AG08395 (cell line): Measurements from ENCODE around the gene NUDT1.

ENCODE experiments used
- DNase-seq: peaks from one replicate; pipeline ENCODE4 v3.0.0; 2012; ENCODE audit warnings: mixed read lengths, low spot score

The NUDT1 gene

GRCh38 chr7:2269089-2269990, 27.3 kb downstream of the NUDT1 start:
- DNase-seq = peak; percentile 62

GRCh38 chr7:2269991-2270460, 28.0 kb downstream of the NUDT1 start:
- no peak for DNase-seq

- DNase-seq = no peak
Observed at GRCh38 chr7:2270495-2270894, 28.5 kb downstream of the NUDT1 start.

DNA sequence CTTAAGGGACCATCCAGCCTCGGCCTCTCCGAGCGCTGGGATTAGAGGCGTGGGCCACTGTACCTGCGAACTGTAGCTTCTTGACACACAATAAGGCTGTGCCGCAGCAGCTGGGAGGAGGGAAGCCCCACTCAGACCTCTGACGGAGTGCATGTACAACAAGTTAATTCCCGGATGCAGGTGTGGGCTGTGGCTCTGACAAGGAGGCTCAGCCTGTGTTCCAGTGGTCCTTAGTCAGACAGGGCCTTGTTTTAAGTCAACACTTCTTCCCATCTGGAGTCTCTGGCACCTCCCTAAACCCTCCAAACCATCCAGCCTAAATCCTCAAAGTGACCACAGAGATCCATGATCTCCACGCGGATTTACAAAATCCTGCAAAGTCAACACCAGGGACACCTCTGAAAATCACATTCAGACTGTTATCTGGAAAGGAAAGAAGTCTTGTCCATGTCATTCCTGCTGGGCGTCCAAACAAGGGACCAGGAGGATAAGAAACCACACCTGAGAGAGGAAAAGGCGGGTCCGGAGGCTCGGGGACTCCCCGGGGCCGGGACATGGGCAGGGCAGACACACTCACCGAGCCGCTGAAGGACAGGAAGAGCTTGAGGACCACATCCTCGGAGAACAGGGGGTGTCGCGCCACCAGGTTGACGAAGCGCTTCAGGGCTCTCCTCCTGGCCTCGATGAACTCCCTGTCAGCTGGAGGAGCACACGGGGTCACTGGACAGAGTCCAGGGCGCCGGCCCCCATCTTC, 29.4 kb downstream of the NUDT1 start:
- no peak for DNase-seq

DNA sequence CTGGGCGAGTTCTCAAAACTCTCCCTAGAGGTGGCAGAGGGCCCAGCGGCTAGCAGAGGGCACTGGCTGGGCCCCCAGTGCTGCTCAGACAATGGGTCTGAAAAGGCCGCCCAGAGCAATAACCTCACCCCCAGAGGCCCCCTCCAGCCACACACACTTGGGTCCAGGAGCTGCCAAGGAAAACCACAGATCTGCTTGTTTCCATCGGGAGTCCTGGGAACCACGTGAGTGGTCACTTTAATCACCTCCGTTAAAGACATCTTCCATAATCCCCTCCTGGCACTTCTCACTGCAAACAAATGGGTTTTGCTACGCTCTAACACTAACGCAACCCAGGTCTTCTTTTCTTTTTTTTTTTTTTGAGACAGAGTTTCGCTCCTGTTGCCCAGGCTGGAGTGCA, 30.0 kb downstream of the NUDT1 start:
- DNase-seq = no peak

DNA sequence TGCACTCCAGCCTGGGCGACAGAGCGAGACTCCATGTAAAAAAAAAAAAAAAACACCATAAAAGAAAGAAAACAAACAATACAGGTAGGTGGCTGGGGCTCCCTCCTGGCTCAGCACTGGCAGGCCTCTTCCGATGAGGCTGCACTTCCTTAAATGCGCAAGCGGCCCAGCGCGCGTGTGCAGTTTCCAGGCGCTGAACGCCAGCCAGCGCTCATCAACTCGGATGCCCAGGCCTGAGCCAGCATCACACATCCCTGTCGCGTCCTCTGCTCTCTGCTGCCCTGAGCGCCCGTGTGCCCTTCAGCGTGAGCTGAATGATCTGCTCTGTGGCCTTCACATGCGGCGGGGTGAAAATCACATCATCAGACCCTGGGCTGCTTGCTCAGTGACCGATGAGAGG, 31.8 kb downstream of the NUDT1 start:
- no peak for DNase-seq

- no peak for DNase-seq
Observed at GRCh38 chr7:2274666-2275065, 32.6 kb downstream of the NUDT1 start.

DNA sequence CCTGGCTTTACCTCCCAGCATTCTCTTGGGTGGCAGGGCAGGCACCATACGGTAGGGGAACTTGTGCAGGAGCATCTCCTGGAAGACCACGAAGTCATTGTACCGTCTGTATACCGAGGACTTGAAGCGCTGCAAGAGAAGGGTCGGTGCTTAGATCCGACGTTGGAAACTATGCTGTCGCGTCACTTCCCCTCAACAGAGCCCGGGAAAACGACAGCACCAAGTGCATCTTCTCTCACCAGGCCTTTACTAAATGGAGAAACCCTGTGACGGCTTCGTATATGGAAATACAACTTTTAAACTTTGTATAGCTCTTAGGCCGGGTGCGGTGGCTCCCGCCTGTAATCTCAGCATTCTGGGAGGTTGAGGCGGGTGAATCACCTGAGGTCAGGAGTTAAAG, 33.1 kb downstream of the NUDT1 start:
- DNase-seq = no peak

DNA sequence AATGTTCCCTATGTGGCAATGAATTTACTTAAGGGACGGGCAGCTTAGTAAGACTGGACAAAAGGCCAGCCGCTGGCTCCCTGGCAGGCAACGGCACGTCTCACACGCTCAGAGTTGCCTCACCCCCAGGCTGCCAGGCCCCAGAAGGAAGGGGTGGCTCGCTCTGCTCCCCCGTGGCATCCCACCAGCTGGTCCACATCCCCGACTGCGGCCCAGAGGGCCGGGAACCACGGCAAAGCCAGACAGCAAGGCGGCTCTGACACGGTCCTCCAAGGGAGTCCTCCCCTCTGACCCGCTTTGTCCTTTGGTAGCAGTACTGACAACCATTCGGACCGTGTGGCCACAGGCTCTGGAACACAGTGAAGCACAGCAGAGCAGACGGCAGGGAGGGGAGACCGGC, 34.1 kb downstream of the NUDT1 start:
- DNase-seq = no peak

DNA sequence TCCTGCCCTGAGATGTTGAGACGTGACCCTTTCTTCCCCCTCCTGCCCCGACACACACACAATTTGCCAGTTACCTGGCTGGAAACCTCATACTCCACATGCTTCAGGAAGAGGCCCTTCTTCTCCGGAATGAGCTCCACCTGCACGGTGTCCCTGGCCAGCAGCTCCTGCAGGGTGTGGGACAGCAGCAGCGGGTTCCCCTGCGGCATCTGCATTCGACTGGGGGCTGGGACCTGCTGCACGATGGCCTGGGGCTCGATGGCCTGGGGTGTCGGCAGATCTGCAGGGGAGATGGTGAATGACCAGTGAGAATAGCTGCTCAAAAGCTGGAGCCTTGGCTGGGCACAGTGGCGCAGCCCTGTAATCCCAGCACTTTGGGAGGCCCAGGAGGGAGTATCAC, 36.0 kb downstream of the NUDT1 start:
- no peak for DNase-seq

- DNase-seq = no peak
Observed at GRCh38 chr7:2279896-2280295, 37.9 kb downstream of the NUDT1 start.

- no peak for DNase-seq
Observed at GRCh38 chr7:2280424-2280823, 38.4 kb downstream of the NUDT1 start.

- peak; percentile 68 for DNase-seq
Observed at GRCh38 chr7:2281541-2281940, 39.5 kb downstream of the NUDT1 start.

DNA sequence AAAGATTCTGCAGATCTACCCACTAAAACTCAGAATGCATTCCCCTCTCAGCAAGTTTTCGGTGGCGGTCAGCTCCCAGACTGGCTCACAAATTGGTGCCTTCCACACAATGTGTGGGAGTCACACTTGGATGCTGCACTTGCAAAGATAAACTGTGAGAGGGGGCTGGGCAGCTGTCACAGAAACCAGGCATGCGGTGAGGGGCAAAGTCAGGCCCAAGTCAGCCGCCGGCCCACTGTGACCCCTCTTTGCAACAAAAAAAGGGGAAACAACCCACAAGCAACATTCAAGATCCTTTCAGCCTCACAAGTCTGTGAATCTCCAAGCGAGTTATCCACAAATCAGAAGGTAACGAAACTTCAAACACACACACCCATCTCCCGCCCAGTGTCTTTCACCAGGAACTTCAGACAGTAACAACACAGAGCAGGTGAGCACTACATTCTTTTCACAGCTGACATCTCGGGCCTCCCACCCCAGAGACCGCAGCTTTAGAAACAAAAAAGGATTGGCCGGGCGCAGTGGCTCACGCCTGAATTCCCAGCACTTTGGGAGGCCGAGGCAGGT, 40.2 kb downstream of the NUDT1 start:
- DNase-seq = peak; percentile 15

DNA sequence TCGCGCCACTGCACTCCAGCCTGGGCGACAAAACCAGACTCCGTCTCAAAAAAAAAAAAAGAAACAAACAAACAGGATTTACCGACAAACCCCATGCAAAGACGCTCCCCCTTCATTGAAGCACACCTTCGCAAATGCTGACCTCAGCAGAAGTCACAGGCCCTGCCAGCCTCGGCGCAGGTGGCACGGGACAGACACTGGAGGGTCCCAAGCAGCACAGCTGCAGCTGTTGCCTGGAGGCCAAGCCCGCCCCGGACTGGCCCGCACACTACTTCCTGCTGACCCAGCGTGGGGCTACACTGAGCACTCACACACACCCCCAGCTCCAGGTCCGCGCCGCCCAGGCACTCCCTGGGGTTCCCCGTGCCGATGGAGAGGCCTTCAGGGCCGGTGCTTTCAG, 41.0 kb downstream of the NUDT1 start:
- no peak for DNase-seq

DNA sequence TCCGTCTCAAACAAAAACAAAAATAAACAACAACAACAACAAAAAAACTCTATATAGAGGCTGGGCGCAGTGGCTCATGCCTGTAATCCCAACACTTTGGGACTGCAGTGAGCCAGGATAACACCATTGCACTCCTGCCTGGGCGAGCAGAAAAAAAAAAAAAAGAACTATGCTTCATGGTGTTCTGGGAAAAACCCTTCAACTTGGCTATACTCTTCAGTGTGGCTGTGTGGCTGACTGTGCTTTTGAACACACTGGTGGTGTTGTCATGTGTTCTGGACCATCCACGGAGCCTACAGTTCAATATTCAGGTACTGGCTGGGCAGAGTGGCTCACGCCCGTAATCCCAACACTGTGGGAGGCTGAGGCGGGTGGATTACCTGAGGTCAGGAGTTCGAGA, 45.7 kb downstream of the NUDT1 start:
- no peak for DNase-seq

DNA sequence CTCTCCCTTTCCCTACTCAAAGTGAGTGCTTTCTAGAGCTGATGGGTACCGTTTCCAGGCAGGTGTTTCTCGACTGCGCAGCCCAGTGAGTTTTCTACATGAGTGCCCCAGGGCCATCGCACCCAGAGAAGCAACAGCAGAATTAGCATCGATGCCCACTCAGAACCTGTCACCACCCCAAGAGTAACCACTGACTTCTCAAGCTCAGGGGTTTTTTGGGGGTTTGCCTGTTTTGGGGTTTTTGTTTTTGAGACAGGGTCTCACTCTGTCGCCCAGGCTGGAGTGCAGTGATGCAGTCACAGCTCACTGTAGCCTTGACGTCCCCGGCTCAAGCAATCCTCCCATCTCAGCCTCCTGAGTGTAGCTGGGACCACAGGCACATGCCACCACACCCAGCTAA, 46.5 kb downstream of the NUDT1 start:
- no peak for DNase-seq

DNA sequence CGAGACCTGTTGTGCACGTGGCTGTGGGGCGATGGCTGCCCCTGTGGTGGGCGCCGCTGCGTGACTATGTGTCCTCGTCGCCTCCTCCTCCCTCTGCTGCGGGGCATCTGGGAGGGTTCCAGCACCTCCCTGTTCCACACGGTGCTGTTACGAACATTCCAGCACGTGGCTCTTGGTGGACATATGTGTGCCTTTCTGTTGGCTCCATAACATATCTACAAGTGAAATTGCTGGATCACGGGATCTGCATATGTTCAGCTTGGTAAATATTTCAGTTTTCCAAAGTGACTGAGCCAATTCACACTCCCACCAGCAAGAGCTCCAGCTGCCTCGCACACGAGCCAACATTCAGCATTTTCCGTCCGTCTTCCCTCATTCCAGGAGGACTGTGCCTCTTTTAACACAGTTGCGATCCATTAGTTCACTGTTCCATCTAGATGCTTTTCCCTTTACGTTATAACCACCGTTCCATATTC, 47.1 kb downstream of the NUDT1 start:
- DNase-seq = peak; percentile 15

GRCh38 chr7:2289621-2290020, 47.6 kb downstream of the NUDT1 start:
- DNase-seq = no peak

DNA sequence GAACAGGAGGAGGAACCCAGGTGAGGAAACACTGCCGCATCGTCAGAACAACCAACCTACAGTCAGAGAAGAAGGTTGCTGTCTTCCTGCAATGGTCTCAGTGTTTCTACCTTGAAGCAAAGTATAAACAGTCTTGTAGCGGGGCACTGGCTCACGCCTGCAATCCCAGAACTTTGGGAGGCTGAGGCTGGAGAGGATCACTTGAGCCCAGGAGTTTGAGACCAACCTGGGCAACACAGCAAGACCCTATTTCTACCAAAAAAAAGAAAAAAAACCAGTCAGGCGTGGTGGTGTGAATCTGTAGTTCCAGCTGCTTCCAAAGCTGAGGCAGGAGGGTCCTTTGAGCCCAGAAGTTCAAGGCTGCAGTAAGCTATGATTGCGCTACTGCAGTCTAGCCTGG, 48.9 kb downstream of the NUDT1 start:
- no peak for DNase-seq

- DNase-seq = no peak
Observed at GRCh38 chr7:2295936-2296620, 54.1 kb downstream of the NUDT1 start.

- DNase-seq = no peak
Observed at GRCh38 chr7:2296832-2297231, 54.8 kb downstream of the NUDT1 start.
